GM21367 (cell line): Measurements from ENCODE around the gene SEMA5A.

Experiments
- ATAC-seq: cut with Tn5 transposase; IDR thresholded peaks from one replicate; pipeline ENCODE4 v1.9.1; 2021; ENCODE audit not compliant: unreplicated experiment

The SEMA5A gene

DNA sequence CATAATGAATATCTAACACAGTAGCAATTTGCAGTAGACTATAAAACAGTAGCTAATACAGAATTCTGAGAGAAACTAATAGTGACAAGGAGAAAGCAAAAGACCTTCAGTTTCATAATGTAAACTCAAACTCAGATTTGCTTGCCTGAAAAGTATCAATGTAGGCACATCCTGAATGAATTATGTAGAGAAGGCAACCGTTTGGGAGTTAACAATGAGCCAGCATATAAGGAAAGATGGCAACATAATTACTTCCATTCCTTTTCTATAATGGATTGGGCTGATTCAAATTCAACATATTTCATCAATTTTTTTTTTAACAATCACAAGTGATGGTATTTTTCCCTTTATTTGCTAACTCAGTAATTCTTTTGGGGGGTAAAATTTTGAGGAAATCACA, 261.6 kb downstream of the SEMA5A start:
- ATAC-seq = no peak

DNA sequence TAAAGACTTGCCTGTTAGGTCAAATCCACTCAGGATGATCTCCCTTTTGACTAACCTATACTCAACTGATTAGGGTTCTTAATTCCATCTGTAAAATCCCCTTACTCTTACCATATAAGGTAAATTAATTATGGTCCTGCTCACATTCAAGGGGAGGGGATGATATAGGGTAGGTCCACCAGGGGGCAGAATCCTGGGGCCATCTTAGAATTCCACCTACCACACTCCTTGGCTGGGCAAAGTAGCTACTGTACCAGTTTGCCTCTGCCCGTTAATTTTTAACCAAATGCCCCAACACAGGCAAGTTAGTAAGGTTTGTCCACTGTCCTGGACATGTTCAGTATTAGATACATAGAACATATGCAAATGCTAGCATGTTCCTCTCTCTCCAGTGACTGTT, 262.4 kb downstream of the SEMA5A start:
- no peak for ATAC-seq

DNA sequence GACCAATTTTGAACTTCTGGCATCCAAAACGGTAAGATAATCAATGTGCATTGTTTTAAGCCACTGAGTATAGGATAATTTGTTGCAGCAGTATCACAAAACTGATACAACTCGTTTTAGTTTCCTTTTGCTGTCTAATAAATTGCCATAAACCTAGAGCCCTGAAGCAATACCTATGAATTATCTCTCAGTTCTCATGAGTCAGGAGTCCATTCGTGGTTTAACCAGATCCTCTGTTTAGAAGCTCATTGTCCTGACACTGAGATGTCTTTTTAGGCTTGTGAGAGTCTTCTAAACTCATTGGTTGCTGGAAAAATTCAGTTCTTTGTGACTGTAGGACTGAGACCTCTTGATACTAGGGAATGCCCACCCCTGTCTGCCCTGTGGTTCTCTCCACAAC, 262.9 kb downstream of the SEMA5A start:
- no peak for ATAC-seq

DNA sequence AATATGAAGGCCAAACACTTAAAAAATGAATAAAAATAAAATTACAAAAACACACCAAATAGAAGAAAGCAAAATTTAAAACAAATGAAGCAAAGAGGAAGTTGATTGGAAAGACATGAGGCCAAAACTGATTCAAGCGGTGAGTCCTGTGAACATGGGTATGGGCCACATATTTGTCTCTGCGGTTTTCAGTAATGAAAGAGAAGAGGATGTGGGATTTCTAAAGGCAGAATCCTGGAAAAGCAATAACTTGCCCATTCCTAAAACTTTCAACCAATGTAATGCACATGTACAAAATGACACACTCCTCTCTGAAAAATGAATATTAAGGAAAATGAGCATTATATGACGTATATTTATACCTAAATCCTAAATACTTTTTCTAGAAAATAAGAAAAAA, 263.7 kb downstream of the SEMA5A start:
- no peak for ATAC-seq

DNA sequence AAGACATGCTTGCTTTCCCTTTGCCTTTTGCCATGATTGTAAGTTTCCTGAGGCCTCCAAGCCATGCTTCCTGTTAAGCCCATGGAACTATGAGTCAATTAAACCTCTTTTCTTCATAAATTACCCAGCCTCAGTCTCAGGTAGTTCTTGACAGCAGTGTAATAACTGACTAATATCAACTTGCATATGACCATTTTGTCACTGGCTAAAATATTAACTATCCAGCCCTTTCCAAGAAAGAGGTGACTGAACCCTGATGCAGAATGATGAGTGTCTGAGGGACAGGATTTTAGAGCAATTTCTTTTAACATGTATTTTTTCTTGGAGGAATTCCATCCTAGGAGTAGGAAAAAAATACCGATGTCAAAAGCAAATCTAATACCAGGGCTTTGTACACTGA, 266.1 kb downstream of the SEMA5A start:
- ATAC-seq = no peak

DNA sequence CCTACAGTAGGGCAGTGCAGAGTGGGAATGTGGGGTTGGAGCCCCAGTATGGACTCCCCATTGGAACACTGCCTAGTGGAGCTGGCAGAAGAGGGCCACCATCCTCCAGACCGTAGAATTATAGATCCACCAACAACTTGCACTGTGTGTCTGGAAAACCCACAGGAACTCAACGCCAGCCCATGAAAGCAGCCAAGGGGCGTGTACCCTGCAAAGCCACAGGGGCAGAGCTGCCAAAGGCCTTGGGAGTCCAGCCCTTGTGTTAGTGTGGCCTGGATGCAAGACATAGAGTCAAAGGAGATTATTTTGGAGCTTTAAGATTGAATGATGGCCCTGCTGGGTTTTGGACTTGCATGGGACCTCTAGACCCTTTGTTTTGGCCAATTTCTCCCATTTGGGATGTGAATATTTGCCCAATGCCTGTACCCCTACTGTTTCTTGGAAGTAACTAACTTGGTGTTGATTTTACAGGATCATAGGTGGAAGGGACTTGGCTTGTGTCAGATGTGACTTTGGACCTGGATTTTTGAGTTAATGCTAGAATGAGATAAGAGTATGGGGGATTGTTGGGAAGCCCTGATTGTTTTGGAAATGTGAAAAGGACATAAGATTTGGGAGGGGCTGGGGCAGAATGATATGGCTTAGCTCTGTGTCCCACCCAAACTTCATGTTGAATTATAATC, 266.8 kb downstream of the SEMA5A start:
- ATAC-seq = no peak

DNA sequence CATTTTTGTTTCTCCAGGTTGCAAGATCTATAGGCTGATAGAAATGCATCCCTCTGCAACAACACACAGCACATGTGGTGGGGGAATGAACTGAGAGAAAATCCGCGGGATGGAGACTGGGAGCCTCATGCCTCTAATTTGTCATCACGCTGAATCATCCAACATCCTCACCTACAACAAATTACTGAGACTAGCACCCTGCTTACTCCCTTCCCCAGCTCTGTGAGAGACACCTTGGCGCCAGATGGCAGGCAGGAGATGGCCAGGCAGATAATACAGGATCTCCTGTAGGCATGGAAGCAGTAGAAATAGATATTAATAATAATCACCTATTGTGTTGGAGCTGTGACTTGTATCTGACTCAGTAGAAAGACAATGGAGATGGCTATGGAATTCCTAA, 276.9 kb downstream of the SEMA5A start:
- no peak for ATAC-seq

DNA sequence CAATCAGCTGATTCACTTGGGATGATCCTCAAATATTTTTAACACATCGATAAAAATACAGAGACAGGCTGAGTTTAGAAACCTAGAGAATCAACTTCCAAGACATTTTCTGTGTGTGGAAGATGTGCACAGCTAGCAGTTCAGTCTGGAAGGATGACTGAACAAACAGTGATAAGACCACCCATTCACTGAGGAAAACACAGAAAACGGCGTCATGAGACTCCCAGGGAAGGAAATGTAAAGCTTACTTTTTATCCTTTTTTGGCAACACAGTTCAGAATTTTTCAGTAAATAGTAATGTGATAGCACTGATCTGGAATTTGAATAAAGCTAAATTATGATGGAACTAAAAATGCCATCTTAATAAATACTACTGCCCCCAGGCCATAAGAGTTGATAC, 277.6 kb downstream of the SEMA5A start:
- no peak for ATAC-seq

DNA sequence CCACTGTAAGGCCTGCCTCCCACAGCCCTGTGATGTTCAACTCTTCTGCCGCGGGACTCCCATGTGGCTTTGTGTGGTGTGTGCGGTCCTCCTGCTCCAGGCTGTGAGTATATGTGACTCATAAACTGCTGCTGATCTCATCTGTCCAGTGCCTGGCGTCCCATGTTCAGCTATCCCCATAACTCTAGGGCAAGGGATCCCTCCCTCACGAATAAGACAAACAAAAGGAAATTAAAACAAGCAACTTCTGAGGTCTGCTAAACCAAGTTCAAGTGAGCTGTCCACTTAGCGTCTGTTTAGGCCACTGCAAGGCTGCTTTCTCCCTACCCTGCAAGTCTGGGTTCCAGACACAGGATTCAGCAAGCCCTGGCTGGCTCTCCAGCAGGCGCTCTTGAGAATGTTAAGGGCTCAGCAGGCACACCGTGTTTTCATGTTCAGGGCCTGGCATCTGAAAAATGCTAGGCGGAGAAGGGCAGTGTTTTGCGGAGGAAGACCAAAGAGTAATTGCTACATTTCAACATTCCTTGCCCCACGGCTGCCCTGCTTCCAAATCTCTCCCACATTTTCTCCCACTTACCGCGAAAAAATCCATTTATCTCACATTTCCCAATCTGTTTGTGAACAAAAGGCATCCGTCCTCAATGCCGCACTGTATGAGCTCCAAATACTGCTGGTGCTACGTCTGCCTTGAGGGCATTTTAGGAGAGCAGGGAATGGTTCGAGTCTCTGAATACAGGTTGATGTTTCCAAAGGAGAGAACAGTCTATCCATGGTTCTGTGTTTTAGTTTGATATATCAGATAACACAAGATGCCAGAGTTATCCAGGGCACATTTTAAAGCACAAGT, 280.2 kb downstream of the SEMA5A start:
- no peak for ATAC-seq

DNA sequence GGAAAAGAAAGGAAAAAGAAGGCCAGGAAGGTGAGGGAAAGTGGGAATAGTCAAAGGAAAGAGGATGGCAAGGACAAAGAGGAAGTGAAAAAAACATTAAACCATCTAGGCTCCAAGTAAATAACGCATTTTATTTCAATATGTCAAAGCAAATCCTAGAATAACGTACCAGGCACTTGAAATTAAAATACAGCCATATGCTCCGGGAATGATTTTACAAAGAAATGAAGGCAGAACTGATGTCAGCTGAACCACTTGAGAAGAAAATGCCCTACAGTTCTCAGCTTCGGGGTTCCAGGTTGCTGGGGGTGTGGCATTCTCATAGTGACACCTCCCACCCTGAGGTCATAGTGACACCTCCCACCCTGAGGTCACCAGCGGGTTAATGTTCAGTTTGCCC, 281.6 kb downstream of the SEMA5A start:
- ATAC-seq = no peak

DNA sequence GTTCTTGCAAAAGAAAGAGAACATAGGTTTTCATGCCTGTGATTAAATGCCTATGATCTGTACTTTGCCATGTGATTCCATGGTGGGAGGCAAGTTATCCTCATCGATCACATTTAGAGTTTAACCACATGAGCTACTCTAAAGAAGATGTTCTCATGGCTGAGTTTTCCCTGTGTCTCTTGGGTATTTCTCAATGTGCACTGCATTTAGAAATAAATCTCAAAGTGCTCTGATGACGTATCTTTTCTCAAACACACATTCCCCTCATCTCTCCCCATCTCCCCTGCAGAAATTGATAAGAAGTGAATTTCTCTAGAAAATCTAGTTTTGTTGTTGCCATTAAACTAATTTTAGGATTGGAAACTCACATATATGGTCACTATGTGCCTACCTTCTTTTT, 282.2 kb downstream of the SEMA5A start:
- no peak for ATAC-seq

DNA sequence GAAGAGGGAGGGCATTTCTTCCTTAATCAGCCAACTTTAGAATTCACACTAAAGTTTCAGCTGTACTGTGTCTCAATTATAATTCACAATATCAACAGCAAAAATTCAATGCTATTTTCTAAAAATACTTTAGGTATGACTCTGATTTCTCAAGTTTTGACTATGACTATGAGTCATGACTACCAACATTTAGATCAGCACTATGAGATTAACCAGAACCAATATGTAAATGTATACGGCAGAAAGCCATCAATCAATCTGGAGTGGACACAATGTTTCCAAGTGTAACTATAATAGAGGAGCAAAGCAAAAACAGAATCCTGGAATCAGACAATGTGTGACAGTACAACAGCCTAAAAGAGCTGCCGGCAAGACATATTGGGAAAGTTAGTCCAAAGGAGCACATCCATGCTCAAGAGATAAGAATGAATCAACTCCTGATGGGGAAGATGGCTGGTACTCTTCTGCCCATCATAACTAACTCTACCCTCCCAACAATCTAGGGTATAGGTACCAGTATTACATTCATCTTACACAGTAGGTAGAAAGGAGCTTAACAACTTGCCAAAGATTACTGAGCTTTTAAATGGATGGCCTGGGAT, 294.4 kb downstream of the SEMA5A start:
- ATAC-seq = no peak

DNA sequence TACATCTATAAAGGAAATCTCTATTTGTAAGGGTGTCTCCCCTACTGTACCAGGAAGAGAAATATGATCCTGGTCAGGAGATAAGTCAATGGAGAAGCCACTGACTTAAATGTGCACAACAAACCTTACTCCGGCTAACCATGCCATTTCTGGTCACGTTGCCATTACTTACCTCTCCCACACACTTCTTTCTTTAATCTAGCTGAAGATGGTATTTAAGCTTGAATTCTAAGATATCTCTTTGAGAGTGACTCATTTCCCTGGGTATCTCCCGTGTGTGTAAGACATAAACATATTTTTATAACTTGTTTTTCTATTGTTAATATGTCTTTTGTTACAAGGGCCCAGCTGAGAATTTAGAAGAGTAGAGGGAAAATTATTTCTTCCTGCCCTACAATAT, 296.6 kb downstream of the SEMA5A start:
- no peak for ATAC-seq

DNA sequence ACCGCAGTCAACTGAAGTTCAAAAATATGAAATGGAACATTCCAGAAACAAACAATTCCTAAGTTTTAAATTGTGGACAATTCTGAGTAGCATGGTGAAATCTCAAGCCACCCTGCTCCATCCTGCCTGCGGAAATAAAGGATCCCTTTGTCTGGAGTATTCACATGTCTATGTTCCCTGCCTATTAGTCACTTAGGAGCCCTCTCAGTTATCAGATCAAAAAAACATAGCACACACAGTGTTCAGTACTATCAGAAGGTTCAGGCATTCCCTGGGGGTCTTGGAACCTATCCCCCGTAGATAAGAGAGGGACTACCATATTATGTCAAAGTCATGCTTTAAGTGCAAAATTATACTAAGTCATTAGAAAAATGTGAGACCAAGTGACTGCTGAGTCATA, 300.8 kb downstream of the SEMA5A start:
- no peak for ATAC-seq

DNA sequence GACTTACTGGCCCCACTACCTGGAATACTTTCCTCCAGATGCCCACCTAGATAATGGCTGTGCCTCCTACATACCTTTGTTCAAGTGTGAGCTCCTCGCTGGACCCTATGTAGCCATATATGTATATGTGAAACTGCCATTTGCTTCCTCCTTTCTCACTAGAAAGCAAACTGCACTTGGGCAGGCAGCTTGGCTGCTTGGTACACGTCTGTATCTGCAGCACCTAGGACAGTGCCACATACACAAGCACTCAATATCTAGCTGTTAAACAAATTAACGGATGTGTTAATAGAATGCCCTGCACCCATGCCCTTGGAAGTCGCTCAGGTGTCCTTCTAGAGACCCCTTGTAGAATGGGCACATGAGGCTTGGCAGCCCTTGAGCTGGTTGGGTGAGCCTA, 301.5 kb downstream of the SEMA5A start:
- ATAC-seq = no peak

DNA sequence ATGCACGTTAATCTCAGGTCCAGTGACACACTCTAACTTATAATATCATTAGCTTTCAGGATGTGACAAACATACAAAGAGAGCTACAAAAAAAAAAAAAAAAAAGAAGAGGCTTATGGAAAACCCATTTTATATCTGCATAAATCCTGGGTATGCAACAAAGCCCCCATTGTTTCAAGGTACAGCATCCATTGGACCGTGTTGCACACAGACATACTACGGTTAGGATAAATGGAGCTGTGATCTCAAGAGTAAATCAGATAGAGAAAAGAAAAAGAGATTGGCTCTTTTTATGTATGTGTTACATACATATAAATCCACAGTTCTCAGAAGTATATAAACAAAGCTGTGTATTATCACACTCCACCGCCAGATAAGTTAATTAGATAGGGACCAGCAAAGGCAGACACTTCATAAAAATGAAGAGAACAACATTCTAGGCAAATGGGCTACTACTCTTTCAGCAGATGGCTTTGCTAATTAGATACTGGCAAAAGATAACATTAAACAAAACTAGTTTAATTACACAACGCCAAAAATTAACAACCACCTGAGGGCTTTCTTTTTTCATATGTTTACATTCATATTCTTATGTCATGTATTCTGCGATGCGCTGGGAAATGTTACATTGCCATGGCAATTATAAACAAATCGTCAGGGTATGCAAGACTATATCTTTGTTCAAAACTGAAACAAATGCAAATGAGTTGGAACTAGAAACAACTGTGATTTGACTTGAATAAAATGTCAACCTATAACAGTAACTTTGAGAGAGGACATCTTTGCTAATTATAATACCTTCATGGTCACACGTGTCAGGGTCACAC, 304.2 kb downstream of the SEMA5A start:
- no peak for ATAC-seq

DNA sequence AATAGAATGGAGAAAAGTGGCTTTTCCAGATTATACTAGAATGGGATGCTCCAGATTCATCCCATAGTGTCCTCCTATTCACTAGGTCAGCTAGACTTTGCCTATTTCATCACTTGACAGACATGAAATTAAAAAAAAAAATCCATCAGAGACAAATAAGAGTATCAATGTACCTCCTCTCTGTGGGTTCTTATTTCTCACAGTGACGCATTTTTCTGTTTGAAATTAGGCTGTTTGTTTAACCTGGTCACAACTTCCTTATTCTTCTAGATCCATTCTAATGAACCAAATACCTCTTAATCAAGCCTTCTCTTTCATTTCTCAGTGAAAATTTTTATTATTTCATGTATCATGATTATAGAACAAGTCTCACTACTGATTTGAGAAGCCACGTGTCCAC, 305.4 kb downstream of the SEMA5A start:
- no peak for ATAC-seq

DNA sequence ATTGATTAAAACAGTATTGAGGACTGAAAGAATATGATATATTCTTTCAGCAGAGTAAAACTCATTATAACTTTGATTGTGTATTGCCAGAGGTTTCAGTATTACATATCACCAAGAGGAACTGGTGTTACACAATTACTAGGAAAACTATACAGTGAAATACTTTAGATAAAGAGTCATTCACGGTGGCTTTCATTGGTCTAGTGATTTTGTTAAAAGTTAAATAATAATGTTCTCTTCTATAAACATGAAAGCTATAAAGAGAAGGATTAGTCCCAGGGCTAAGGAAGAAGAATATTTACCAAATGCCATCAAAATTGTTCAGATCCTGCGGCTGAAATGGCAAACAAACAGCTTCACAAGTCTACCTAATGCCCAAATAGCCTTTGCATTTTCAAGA, 306.2 kb downstream of the SEMA5A start:
- no peak for ATAC-seq

DNA sequence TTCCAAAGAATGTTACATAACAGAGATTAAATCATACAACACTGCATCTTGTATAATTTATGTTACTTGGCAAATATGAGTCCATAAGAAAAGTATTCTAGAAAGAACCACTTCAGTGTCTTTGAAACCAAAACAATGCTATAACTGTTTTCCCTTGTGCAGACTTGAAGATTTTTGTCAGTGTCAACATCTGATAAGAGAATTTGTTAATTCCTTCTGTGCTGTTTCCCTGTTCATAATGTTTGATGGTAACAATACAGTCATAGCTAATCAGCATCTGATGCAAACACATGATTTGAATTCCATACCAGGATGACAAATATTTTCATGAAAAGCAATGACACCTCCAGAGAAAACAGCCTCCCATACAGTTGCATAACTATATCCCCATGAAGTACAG, 306.8 kb downstream of the SEMA5A start:
- no peak for ATAC-seq

DNA sequence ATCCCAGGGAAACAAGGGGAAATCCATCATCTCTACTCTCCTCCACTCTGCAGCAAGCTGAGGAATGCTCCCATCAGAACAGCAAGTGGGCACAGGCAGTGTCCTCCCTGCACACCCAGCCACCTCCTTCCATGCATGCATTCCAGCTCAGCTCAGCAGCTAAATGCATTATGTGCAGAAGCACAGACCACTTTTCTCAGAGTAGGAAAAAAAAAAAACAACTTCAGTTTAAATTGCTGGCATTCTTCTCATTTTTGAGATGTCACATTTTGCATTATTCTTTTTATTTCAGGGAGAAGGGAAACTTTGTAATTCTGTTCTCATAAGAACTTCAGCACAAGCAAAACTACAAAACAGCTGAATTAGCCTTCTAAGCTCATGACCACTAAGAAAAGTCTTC, 312.2 kb downstream of the SEMA5A start:
- no peak for ATAC-seq

DNA sequence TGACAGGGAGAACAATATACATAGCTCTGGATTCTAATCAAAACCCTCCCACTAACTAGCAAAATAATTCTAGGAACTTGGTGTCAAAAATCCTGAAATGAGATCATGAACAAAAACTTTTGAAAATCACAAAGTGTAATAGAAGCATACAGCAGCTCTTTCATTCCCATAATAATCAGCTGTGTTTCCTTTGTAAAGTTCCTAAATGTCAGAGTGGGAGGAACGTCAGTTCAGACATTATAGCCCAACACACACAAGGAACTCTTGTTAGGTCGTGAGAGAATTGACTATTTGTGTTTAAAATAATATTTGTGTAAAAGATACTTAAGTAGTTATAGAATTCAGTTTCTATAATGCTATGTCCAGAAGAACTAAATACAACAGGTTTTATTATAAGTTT, 312.8 kb downstream of the SEMA5A start:
- ATAC-seq = no peak
